ENCODE results near the gene FZR1.
A peak's percentile ranks its signal among the peaks of the same experiment; 100 is the strongest.

Gene FZR1

DNA sequence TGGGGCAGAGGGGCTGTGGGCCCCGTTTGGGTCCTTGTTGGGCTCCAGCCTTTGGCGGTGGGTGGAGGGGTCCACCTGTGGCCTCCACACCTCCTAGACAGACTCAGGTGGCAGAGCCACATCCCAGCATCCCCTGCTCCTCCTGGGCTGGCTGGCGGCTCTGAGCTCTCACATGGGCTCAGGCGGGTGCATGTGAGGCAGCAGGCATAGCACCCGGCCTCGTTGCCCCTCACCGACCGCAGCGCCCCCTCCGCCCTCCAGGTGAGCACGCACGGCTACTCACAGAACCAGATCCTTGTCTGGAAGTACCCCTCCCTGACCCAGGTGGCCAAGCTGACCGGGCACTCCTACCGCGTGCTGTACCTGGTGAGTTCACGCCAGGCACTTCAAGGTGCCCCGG, 26.9 kb downstream of the FZR1 start:
- DNase-seq, result no peak

GRCh38 chr19:3533563-3534216, 27.6 kb downstream of the FZR1 start:
- no peak for DNase-seq

DNA sequence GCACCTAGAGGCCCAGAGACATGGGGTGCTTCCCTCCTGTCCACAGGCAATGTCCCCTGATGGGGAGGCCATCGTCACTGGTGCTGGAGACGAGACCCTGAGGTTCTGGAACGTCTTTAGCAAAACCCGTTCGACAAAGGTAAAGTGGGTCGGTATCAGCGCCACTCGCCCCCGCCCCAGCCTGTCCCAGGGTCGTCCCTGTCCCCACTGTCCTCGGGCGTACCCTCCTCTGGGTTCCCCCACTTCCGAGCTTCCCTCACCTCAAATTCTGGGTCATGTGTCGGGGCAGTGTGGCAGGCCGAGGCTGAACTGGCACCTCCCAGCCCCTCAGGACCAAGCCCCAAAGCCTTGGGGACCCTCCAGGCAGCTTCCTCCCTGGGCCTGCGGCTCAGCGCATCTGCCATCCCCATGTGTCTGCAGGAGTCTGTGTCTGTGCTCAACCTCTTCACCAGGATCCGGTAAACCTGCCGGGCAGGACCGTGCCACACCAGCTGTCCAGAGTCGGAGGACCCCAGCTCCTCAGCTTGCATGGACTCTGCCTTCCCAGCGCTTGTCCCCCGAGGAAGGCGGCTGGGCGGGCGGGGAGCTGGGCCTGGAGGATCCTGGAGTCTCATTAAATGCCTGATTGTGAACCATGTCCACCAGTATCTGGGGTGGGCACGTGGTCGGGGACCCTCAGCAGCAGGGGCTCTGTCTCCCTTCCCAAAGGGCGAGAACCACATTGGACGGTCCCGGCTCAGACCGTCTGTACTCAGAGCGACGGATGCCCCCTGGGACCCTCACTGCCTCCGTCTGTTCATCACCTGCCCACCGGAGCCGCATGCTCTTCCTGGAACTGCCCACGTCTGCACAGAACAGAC, 28.5 kb downstream of the FZR1 start:
- no peak for DNase-seq

DNA sequence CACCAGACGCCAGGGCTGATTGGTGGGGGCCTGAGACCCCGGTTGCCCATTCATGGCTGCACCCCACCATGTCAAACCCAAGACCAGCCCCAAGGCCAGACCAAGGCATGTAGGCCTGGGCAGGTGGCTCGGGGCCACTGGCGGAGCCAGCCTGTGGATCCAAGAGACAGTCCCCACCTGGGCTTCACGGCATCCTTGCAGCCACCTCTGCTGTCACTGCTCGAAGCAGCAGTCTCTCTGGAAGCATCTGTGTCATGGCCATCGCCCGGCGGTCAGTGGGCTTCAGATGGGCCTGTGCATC, 29.1 kb downstream of the FZR1 start:
- no peak for DNase-seq

DNA sequence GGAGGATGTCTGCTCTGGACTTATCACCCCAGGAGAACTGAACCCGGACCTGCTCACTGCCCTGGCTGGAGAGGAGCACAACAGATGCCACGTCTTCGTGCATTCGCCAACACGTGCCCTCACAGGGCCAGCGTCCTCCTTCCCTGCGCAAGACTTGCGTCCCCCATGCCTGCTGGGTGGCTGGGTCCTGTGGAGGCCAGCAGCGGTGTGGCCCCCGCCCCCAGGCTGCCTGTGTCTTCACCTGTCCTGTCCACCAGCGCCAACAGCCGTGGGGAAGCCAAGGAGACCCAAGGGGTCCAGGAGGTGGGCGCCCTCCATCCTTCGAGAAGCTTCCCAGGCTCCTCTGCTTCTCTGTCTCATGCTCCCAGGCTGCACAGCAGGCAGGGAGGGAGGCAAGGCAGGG, 29.5 kb downstream of the FZR1 start:
- no peak for DNase-seq

DNA sequence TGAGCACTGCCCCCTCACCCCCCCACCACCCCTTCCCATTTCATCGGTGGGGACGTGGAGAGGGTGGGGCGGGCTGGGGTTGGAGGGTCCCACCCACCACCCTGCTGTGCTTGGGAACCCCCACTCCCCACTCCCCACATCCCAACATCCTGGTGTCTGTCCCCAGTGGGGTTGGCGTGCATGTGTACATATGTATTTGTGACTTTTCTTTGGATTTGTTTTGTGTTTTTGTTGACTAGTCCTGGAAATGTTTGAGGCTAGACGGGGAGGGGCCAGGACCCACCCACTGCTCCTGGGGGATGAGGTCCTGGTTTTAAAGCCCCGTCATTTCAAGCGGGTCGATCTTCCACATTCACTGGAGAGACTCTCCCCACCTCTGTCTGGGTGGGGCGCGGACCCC, 29.9 kb downstream of the FZR1 start:
- no peak for DNase-seq

DNA sequence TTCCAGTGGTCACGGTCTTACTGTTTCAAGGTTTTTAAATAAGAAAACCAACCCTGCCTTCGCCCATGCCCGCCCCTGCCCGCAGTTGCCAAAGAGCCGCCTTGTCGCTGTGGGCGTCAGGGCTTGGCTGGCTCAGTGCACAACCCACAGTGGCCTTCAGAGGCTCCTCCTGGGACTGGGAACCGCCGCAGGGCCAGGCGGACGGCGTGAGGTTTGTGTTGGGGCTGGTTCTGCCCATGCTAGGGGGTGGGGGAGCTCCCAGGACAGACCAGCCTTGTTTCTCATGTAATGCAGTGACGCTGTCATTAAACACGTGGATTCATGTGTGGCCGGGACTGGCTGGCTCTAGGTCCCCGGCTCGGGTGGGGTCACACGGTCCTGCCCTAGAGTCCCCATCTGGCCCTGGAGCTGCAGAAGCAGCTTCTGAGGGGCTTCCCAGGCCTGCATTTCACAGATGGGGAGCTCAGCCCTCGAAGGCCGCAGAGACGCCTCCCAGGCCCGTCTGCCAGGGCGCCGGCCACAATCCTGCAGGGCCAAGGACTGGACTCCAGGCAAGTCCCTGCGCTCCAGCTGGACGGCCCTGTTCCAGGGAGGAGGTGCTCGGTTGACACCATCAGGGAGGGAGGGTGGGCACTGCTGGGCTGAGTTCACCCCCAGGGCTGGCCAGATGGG, 30.5 kb downstream of the FZR1 start:
- DNase-seq, result no peak

DNA sequence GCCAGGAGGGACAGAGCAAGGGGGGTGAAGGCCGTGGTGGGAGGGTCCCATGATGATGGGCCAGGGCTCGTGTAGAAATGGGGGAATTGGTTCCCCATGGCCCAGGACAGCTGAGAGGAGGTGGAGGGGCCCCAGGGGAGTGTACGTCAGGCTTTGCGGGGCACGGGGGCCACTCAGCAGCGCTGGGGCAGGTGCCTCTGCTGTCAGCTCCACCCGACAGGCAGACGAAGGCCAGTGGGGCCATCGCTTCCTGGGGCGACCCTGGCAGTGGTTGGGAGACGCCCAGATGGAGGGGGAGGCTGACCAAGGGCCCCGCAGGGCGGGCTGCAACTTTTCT, 31.0 kb downstream of the FZR1 start:
- no peak for DNase-seq

DNA sequence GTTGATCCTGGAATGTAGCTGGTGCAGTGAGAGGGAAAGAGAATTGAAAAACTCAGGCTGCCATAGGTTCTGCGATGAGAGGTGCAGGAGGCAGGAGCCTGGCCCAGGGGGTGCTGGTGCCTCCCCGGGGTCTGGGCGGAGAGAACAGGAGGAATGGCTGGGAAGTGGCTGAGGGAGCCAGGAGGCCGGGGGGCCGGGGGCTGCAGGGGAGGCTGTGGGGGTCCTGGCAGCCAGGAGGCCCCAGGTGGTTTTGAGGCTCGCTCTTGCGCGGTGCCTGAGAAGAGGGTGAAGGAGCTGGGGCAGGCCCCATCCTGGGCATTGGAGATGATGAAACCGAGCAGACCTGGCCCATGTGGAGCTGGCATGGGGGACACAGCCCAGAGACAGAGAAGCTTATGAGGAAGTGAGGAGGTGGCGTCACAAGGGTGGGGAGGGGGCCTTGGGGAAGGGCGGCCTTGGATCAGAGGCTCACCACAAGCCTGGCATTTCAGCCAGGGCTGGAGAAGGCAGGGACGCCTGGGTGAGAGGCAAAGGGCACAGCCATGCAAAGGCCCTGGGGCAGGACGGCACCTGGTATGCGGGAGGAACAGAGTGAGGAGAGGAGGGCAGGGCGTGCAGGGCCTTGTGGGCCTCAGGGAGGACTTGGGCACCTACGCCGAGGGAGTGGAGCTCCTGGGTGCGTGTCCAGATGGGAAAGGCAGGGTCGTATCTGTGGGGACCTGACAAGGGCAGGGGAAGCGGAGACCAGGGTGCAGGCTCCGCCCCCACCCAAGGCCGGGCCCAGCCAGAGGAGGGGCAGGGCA, 31.5 kb downstream of the FZR1 start:
- no peak for DNase-seq

- no peak for DNase-seq
Observed at GRCh38 chr19:3538258-3538929, 32.3 kb downstream of the FZR1 start.

DNA sequence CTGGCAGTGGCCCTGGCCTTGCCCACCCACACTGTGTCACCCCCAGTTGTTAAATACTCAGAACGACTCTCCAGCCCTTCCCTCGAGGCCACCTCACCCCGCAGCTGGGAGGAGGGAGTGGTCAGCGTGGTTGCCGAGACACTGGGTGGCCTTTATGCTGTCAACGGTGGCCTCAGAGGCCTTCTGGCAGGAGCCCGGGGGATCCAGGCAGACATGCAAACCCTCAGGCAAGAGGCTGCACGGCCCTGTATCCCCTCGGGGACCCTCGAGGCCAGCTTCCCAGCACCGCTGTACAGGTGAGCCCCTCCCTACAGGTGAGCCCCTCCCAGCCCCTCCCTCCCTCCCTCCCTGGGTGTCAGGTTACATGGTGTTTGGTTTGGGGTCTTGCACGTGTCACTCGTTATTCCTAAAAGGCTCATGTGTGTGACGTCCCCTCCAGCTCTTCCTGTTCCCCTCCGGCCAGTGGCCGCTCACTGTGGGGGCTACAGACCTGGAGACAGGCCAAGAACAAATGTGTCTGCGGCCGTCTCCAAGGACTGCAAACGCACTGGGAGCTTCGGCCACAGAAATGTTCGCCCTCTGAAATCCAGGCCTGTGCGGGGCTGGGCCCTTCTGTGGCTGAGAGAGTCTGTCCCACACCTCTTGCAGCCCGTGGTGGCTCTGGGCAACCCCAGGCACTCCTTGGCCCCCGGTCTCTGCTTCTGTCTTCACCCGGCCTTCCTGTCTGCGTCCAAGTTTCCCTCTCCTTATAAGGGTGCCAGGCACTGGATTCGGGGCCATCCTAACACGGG, 33.0 kb downstream of the FZR1 start, which contains the start of gene TEKTIP1:
TSS of gene TEKTIP1 (plus strand) at position 210 of the 791 bp plus-strand sequence. CDS start at position 214, 4 bp downstream.
- peak in 1 of 2 experiments; percentile 14 for DNase-seq

DNA sequence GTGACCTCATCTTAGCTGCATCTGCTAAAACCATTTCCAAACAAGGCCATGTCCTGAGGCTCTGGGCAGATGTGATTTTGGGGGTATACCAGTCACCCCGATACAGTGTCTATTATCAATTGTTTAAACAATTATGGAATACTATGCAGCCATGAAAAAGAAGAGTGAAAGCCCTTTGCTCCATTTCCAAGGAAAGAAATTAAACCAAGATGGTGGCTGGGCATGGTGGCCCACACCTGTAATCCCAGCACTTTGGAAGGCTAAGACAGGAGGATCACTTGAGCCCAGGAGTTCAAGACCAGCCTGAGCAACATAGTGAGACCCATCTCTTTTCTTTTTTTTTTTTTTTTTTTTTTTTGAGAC, 33.6 kb downstream of the FZR1 start:
- DNase-seq, result no peak

- no peak for DNase-seq
Observed at GRCh38 chr19:3543150-3544057, 37.3 kb downstream of the FZR1 start.

GRCh38 chr19:3544058-3544376, 37.9 kb downstream of the FZR1 start:
- no peak for DNase-seq

DNA sequence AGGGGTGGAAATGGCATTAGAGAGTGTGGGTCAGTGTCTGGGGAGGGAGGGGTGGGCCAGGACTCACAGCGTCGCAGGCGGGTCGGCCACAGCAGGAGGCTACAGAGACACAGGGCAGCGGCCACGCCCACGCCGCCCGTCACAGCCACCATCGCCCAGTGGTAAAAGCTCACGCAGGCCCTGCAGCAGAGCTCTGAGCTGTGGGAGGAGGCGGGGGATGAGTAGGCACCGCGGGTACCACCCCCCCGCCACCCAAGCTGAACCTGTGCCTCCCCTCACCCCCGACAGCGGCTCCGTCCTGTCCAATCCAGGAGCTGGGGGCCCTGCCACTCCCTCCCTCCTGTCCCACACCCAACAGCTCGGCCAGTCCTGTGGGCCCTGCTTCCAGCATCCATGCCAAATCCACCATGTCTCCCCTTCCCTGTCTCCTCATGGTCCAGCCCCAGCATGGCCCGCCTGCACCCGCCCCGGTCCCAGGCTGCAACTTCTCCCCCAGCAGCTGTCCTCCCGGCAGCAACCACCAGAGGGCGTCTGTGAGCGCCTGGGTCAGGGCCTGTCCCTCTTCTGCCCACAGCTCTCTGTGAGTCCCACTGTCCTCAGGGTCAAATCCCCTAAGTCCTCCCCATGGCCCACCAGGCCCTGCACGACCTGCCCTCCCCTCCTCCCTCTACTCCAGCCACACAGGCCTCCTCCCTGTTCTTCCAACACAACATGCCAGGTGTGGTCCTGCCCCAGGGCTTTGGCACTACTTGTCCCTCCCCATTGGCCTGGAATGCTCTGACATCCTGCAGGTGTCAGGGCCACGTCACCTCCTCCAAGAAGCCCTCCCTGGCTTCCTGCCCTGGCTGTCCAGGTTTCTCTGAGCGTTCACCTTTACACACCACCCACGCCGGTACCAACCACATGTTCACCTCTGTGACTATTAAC, 38.9 kb downstream of the FZR1 start:
- peak in 1 of 2 experiments; percentile 50 for DNase-seq

- DNase-seq, result no peak
Observed at GRCh38 chr19:3545669-3546034, 39.5 kb downstream of the FZR1 start.

DNA sequence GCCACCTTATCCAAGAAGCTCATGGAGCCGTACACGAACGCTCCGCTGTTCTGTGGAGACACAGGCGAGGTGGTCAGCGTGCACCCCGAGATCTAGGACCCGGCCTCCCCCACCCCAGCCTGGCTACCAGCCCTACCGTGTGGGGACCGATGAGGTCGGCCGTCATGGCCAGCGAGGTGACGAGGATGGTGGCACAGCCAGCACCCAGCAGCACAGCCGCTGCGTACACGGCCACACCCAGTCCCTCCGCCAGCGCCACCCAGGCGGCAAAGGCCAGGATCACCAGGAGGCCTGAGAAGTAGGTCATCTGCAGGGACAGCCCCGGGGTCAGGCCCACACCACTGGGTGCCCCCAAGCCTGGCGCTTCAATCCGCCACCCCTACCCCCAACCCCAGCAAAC, 40.0 kb downstream of the FZR1 start:
- no peak for DNase-seq

DNA sequence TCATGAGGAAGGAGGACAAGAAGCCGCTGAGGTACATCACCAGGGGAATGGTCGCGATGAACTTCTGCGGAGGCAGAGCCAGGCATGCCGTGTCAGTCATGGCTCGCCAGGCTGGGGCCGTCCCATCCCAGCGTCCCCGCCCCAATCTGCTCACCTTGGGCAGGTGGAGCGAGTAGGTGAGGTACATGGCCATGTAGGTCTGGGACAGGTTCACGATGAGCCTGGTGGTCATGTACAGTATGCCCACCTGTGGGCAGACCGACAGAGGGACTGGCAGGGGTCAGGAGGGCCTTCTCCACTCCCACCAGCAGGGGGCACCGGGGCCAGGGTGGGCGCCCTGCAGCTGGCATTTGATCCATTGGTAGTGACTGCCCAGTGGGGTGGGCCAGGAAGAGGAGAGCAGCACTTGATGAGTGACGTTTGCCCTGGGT, 41.2 kb downstream of the FZR1 start:
- no peak for DNase-seq

DNA sequence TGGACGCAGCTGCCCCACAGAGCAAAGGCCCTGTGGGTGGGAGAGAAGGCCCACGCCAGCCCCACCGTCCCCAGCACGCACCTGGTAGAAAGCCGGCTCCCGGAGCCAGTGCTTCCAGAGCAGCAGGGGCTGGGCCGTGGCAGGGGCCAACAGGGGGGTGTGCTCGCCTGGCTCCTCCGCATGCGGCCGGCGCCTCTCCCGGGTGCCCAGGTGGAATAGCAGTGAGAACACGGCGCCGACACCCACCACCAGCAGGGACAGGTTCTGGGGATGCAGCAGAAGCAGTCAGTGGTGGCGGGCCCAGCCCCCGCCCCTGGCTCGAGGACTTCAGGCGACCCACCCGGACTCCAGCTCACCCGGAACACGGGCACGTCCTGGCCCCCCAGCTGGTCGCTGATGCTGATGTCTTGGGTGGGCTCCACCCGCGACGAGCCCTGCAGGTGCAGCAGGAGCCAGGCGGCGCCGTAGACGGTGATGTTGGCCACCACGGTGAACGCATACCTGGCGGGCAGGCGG, 41.7 kb downstream of the FZR1 start:
- no peak for DNase-seq

GRCh38 chr19:3548606-3549005, 42.5 kb downstream of the FZR1 start:
- no peak for DNase-seq

Data from SW 1271 (cell line).